Activated CD4-positive, alpha-beta T cell treated with anti-CD3 and anti-CD28 coated beads, Interleukin-10, Interleukin-2, amounts not matched to agents 100 ng/mL and 50 ng/mL, durations not matched to agents 16 hours and 8 hours (primary cell): Measurements from ENCODE around the gene TBC1D14.
A peak's percentile ranks its signal among the peaks of the same experiment; 100 is the strongest.

ENCODE experiments used
- DNase-seq: peaks from one replicate; pipeline ENCODE4 v3.0.0-alpha.2; 2020

The TBC1D14 gene

DNA sequence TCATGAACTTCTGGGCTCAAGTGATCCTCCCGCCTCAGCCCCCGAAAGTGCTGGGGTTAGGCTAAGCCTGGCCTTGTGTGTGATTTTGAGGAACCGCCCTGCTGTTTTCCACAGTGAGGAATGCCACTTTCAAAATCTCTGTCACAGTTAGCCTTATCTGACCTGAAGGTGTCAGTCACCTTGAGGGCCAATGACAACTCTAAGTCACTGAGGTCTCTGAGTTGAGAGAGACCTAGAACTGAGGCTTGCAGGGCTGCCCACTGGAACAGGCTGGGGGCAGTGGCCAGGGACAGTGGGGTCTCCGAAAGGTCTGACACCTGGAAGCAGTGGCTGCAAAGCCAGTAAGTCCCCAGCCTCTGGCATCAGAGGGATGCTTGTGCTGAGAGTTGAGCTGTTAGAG lies 139.7 kb downstream of the TBC1D14 start:
- DNase-seq: no peak

DNA sequence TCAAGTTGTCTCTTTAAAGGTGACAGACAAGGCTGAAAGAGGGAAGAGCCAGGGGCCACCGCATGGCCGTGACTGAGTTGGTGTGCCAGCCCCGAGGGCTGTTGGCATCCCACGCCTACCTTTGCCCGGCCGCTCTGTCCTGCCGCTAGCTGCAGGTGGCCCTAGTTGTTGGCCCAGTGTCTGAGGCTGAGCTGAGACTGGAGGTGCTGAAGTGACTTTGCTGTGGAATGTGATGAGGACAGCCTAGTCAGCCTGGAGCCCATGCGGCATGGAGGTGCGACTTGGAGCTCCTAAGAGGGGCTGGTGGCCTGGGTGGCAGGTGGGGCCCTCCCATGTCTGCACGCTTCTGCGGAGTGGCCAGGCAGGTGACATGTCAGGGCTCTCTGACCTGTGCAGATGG lies 140.1 kb downstream of the TBC1D14 start:
- DNase-seq: no peak

- no peak for DNase-seq
These were observed 141.0 kb downstream of the TBC1D14 start for GRCh38 chr4:7050481-7051143.

DNA sequence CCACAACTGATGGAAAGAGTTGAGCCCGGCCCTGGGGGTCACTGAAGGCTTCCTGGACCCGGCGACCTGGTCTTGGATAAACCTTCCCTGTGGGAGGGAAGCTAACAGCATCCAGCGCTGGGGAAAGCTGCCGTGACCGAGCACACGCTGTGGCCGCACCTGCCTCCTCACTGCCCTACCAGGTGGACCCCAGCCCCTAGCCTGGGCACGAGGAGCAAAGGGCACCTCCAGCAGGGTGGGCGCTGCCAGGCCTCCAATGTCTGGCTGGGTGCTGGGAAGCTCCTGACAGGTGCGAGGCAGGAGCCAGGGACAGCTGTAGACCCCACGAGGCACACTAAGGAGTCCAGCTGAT lies 141.5 kb downstream of the TBC1D14 start:
- no peak for DNase-seq

GRCh38 chr4:7051905-7052304 lies 142.3 kb downstream of the TBC1D14 start:
- DNase-seq: no peak

- no peak for DNase-seq
These were observed 142.7 kb downstream of the TBC1D14 start for GRCh38 chr4:7052313-7052712.

DNA sequence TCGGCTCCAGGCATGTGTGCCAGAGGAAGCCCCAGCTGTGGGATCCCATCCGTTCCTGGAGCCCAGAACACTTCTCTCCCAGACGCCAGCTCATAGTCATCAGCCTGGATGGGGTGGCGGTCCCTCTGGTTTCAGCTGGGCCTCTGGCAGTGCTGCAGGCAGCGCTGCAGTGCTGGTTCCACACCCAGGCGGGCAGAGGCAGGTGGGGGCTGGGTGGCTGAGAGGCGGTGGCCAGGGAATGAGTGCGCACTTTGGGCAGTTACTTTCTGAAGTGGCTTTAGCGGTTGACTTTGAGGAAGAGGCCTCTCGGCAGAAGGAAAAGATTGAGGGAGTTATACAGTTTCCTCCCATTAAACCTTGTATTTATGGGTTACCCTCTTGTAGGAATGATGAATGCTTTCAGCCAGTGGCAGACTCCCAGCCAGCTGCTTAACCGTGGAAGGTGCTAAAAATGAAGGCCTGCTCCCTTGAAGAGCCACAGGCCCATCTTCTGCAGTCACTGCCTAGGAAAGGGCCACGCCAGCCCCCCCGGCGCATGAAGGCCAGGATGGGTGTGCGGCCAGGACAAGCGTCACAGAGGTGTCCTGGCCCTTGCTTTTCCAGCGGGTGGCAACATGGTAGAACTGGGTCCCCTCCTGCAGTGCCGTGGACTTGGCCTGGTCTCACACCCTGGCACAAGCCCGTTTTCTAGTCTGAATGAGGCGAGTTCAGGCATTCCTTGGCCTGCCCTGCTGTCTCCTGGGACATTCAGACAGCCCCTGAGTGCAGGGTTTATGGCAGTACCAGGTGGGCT lies 143.5 kb downstream of the TBC1D14 start:
- DNase-seq: peak; percentile 30

DNA sequence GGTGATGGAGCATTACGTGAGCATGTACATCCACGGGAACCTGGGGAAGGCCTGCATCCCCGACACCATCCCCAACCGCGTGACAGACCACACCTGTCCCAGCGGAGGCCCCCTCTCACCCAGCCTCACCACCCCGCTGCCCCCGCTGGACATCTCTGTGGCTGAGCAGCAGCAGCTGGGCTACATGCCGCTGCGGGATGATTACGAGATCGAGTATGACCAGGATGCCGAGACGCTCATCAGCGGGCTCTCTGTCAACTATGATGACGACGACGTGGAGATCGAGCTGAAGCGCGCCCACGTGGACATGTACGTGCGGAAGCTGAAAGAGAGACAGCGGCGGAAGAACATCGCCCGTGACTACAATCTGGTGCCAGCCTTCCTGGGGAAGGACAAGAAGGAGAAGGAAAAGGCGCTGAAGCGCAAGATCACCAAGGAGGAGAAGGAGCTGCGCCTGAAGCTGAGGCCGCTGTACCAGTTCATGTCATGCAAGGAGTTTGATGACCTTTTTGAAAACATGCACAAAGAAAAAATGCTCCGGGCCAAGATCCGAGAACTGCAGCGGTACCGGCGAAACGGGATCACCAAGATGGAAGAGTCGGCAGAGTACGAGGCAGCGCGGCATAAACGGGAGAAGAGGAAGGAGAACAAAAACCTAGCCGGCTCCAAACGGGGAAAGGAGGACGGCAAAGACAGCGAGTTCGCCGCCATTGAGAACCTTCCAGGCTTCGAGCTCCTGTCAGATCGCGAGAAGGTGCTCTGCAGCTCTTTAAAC lies 144.7 kb downstream of the TBC1D14 start:
- DNase-seq: no peak

- no peak for DNase-seq
These were observed 145.7 kb downstream of the TBC1D14 start for GRCh38 chr4:7055111-7055989.

DNA sequence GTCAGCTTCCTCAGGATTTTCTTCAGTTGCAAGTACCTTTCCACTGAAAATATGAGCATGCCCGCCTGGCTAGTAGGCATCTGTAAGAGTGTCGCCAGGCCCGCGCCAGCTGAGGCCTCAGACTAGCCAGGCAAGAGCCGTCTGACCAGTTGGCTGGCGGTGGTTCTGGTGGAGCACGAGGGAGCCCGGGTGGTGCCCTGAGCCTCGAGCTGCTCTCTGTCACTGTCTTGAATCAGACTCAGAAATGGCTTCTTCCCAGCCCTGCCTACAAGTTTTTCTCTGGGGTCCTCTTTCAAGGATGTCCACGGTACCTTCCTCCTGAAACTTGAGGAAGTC lies 146.3 kb downstream of the TBC1D14 start:
- no peak for DNase-seq

GRCh38 chr4:7058792-7059191 lies 149.2 kb downstream of the TBC1D14 start:
- no peak for DNase-seq

GRCh38 chr4:7059662-7060061 lies 150.0 kb downstream of the TBC1D14 start:
- DNase-seq: no peak

- DNase-seq: no peak
These were observed 150.9 kb downstream of the TBC1D14 start for GRCh38 chr4:7060346-7061150.

DNA sequence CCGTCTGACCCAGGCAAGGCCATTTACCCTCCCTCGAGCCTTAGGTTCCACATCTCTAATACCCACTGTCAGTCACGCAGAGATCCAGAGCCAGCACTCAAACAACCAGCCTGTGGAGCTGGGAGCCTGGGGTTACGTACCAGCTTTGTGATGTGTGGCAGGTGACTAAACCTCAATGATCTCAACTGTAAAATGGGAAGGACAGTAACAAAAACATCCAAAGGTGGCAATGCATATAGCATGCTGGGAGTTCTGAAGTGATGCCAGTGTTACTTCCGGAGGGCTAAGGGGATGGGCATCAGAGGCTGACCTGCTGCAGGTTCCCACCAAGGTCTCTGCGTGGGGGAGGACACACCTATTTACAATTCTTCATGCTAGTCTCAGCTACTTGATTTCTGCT lies 152.2 kb downstream of the TBC1D14 start:
- no peak for DNase-seq

GRCh38 chr4:7062816-7063215 lies 153.2 kb downstream of the TBC1D14 start:
- no peak for DNase-seq

DNA sequence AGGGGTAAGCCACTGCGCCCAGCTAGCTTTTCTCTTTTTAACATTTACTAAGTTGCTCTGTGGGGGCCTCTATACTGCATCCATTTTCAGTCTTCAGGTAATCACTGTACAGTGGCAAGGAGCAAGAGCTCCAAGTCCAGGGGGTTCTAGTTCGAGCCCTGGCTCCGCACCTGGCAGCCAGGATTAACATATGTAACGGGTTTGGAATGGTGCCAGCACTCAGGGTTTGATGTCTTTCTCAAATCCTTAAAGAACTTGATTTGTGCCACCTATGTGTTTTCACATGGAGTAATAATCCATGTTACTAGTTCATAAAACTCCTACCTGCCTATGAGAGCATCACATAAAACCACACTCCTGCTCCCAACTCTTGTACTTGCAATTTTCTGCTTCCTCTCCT lies 153.7 kb downstream of the TBC1D14 start:
- DNase-seq: no peak

GRCh38 chr4:7066006-7066405 lies 156.4 kb downstream of the TBC1D14 start:
- no peak for DNase-seq

DNA sequence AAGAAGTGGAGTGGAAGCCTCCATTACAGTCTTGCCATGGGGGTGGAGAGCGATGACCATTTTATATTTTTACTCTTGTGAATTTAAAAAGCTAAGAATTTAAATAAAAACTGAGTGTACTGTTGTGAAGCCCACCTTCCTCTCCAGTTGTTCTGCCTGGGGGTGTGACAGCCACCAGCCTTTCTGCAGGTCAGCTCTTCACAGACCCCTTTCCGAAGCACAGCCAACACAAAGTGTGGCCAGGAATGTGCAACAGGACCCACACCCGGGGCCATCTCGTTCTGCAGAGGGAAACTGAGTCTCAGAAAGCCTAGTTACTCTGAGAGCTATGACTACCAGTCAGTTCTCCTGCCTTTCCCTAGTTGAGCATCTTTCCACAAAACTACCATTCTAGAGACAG lies 156.9 kb downstream of the TBC1D14 start:
- no peak for DNase-seq

DNA sequence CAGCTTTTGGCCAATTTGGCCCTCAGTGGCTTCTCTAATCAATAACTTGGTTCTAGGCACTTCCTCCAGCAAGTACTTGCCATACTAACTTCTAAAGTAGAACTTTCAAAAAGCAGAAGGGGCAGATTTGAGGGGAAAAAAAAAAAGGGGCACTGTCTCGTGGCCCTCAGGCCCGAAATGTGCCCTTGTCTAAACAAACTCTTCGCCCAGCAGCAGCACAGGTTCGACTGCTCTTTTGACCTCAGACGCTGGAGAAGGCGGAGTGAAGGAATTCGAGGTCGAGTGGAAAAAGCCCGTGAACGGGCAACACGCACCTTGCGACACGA lies 157.5 kb downstream of the TBC1D14 start:
- DNase-seq: no peak

DNA sequence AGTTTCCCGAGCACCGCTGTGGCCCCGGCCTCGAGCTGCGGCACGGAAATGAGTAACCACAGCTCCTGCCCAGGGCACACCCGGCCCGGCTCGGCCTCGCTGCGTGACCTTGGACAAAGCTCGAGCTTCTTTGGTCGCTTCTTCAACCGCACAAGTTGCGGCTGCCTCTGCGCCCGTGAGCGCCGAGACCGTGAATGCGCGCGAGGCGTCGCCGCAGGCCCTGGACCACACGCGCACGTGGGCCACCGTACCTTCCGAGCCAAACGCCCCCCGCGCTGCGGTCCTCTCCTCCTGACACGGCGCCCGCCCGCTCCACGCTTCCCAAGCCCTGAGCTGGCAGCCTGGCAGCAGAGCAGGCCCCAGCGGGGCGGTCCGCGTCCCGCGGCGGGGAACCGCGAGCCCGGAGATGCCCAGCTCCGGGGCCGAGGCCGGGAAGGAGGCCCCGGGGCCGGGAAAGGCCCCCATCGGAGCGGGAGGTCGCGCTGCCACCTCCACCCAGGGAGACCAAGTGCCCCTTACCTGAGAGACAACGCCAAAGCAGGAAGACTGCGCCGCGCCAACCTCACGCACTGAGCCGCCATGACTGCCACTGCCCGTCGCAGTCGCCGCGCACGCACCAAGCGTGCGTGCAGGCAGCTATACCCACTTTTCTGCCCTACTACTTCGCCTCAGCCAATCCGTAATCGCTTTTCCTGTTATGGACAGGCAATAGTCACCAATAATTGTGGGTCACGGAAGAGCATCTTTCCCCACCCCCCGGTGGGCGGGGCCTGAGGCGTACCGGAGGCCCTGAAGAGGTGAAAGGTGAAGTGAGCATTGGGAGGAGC lies 158.0 kb downstream of the TBC1D14 start, which contains the start of gene GRPEL1:
GRPEL1 (minus strand) TSS at position 613 of the 827 bp plus-strand sequence; CDS start at position 581, 32 bp downstream.
- peak; percentile 100 for DNase-seq

GRCh38 chr4:7068279-7068842 lies 158.7 kb downstream of the TBC1D14 start:
- DNase-seq: no peak
